Measurements from ENCODE around the gene TMA7B. TPM values are rescaled to one million over a fixed set of nuclear protein-coding genes. Genes with fewer than 3 reads are reported as not detected.

TMA7B gene
- total and polyA plus RNA-seq, 2 of the 4 experiments (the other 2 are of a cell fraction) = not detected

DNA sequence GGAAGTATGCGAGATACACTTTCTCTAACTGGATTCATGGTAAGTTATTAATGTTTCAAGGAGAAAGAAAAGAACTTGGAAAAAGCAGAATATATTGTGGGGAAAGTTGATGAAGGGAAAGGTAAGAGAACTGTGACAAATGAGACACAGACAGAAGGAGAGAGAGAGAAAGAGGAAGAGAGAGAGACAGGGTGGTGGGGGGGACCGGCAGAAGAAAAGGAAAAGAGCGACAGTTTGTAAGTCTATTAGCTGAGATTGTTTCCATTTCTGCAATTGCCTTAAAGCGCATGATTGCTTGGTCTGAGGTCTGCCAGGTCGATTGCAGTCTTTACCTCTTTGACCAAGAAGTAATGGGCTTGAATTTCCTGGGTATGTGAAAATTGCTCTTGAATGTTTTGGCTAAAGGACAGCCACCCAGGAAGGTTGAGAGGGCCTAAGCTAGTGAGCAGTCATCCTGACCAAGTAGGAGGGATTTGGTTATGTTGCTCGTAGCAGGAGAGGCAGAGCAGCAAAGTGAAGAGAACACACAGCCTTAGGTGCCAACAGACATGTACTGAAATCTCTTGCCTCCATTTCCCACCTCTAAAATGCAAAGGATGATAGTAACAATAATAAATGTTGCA, 23.6 kb upstream of the TMA7B start:
- Histone ChIP-seq H3K14ac (replicated peaks; ENCODE audit: low read depth, low read length) (no peak overlapping the region), H2AK5ac (ENCODE audit: low read depth, low read length) (no peak overlapping the region), H3K4ac (ENCODE audit: low read depth, low read length) (no peak overlapping the region), H2BK15ac (ENCODE audit: low read depth, low read length) (no peak overlapping the region), H3K9ac (ENCODE audit: low read depth, low read length) (no peak overlapping the region), H4K91ac (ENCODE audit: insufficient read depth, low read depth, low read length) (no peak overlapping the region), H3K27me3 (ENCODE audit: control insufficient read depth, insufficient read depth, low read length) (peaks cover 64% of the 10 kb centered on the region), H4K5ac (ENCODE audit: low read depth, low read length) (no peak overlapping the region), H2AFZ (replicated peaks; ENCODE audit: low read length, poor library complexity) (no peak overlapping the region), H3K4me1 (ENCODE audit: control insufficient read depth, insufficient read depth, low read length) (no peaks in the 10 kb centered on the region), H3K4me3 (ENCODE audit: insufficient read depth, low read depth, low read length) (no peak overlapping the region), H2AK9ac (replicated peaks; ENCODE audit: low read depth, low read length, poor library complexity) (no peak overlapping the region), H2BK120ac (ENCODE audit: low read depth, low read length) (no peak overlapping the region), H3K9me1 (ENCODE audit: insufficient read depth, low read length) (no peaks in the 10 kb centered on the region), H3K18ac (ENCODE audit: low read depth, low read length) (no peak overlapping the region), H3K23ac (ENCODE audit: low read depth, low read length) (no peak overlapping the region), H4K20me1 (ENCODE audit: insufficient read depth, low read length) (no peaks in the 10 kb centered on the region), H3K9me3 (ENCODE audit: control insufficient read depth, insufficient read depth, low read length) (no peaks in the 10 kb centered on the region), H3K56ac (ENCODE audit: extremely low read depth, insufficient read depth, low read length) (no peak overlapping the region), H2BK5ac (ENCODE audit: low read depth, low read length, poor library complexity, severe bottlenecking) (no peak overlapping the region), H3K27ac (ENCODE audit: insufficient read depth, low read length) (no peak overlapping the region), H3K4me2 (ENCODE audit: low read depth, low read length) (no peak overlapping the region), H3K36me3 (ENCODE audit: control insufficient read depth, insufficient read depth, low read length) (no peaks in the 10 kb centered on the region), H4K8ac (ENCODE audit: low read depth in 2 of 2, low read length in 2 of 2) (no peak overlapping the region), H3K79me1 (ENCODE audit: low read depth in 1 of 2, low read length in 2 of 2) (no peaks in the 10 kb centered on the region), H2BK20ac (ENCODE audit: low read depth, low read length) (no peak overlapping the region)
- ChIA-PET POLR2A (ENCODE audit: unreplicated experiment) (no interaction called here), CTCF (no interaction called here)
- intact Hi-C loops (cut with micrococcal nuclease) = no loop called here
- BruUV-seq (replicated peaks) = no TSS peak
- DNase-seq = no peak
- TF ChIP-seq CEBPB (IDR thresholded peaks at IDR 0.05; ENCODE audit: low read depth, low read length) (no peak), FOS (IDR thresholded peaks at IDR 0.05; ENCODE audit: low read depth, low read length) (no peak), RAD21 (IDR thresholded peaks at IDR 0.05; ENCODE audit: low read length) (no peak), MXI1 (IDR thresholded peaks at IDR 0.05; ENCODE audit: borderline replicate concordance, low read depth, low read length) (no peak), MAZ (IDR thresholded peaks at IDR 0.05; ENCODE audit: borderline replicate concordance, low read depth, low read length) (no peak), BHLHE40 (IDR thresholded peaks at IDR 0.05; ENCODE audit: low read depth, low read length) (no peak), SMC3 (IDR thresholded peaks at IDR 0.05; ENCODE audit: low read depth, low read length) (no peak), RCOR1 (IDR thresholded peaks at IDR 0.05; ENCODE audit: insufficient replicate concordance, low read length) (no peak), RFX5 (IDR thresholded peaks at IDR 0.05; ENCODE audit: low read depth, low read length) (no peak)
- TF ChIP-seq, protein P1, sequence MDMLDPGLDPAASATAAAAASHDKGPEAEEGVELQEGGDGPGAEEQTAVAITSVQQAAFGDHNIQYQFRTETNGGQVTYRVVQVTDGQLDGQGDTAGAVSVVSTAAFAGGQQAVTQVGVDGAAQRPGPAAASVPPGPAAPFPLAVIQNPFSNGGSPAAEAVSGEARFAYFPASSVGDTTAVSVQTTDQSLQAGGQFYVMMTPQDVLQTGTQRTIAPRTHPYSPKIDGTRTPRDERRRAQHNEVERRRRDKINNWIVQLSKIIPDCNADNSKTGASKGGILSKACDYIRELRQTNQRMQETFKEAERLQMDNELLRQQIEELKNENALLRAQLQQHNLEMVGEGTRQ (IDR thresholded peaks at IDR 0.05; ENCODE audit: low read depth, low read length) = no peak
- TF ChIP-seq, protein P2, sequence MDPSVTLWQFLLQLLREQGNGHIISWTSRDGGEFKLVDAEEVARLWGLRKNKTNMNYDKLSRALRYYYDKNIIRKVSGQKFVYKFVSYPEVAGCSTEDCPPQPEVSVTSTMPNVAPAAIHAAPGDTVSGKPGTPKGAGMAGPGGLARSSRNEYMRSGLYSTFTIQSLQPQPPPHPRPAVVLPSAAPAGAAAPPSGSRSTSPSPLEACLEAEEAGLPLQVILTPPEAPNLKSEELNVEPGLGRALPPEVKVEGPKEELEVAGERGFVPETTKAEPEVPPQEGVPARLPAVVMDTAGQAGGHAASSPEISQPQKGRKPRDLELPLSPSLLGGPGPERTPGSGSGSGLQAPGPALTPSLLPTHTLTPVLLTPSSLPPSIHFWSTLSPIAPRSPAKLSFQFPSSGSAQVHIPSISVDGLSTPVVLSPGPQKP (IDR thresholded peaks at IDR 0.05; ENCODE audit: borderline replicate concordance, low read depth, low read length) = no peak
- TF ChIP-seq, protein P3, sequence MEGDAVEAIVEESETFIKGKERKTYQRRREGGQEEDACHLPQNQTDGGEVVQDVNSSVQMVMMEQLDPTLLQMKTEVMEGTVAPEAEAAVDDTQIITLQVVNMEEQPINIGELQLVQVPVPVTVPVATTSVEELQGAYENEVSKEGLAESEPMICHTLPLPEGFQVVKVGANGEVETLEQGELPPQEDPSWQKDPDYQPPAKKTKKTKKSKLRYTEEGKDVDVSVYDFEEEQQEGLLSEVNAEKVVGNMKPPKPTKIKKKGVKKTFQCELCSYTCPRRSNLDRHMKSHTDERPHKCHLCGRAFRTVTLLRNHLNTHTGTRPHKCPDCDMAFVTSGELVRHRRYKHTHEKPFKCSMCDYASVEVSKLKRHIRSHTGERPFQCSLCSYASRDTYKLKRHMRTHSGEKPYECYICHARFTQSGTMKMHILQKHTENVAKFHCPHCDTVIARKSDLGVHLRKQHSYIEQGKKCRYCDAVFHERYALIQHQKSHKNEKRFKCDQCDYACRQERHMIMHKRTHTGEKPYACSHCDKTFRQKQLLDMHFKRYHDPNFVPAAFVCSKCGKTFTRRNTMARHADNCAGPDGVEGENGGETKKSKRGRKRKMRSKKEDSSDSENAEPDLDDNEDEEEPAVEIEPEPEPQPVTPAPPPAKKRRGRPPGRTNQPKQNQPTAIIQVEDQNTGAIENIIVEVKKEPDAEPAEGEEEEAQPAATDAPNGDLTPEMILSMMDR (conservative IDR thresholded peaks at IDR 0.05; ENCODE audit: low read depth, low read length) = no peak
- ATAC-seq (ENCODE audit: low read depth) = no peak
- 61% methylated on average over 3 of the region's 6 CpGs; no CpG with 5 or more reads in 1 of the 2 experiments for WGBS, 2 experiments (ENCODE audit: extremely low coverage in 2 of 2, insufficient read length in 1 of 2)
- dilution Hi-C loops (cut with HindIII; ENCODE audit: low sequenced_read_pairs, unreplicated experiment) = no loop called here
- in situ Hi-C loops (cut with MboI; ENCODE audit: low sequenced_read_pairs) = no loop called here
